HG02981 (cell line): ENCODE measurements around the gene ITPKC.

Experiments used
- ATAC-seq: cut with Tn5 transposase; IDR thresholded peaks from one replicate; pipeline ENCODE4 v1.9.1; 2021; ENCODE audit warnings: mild to moderate bottlenecking, moderate library complexity; ENCODE audit not compliant: unreplicated experiment

The ITPKC gene

DNA sequence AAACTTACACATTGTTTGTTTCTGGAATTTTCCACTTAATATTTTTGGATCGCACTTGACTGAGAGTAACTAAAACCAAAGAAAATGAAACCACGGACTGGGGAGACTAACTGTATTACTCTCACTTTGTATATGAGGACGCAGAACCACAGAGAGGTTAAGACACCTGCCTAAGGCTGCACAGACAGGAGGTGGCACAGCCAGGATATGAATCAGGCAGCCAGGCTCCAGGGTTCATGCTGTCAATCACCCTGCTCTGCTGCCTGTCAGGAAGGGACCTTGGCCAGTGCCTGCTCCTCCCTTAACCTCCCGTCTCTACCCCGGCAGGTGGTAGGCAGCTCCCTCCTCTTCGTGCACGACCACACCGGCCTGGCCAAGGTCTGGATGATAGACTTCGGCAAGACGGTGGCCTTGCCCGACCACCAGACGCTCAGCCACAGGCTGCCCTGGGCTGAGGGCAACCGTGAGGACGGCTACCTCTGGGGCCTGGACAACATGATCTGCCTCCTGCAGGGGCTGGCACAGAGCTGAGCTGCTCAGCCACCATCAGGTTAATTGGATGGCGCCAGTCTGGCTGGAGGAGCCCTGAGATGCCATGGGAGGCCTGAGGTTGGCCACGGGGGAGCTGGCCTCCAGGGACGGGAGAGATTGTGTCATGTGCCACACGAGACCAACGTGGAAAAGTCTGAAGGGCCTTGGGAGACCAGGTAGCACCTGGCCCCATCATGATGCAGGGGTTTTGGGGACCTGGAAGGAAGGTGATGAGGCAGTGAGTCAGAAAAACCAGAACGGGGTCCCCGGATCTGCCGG, 22.3 kb downstream of the ITPKC start:
- ATAC-seq, result no peak

DNA sequence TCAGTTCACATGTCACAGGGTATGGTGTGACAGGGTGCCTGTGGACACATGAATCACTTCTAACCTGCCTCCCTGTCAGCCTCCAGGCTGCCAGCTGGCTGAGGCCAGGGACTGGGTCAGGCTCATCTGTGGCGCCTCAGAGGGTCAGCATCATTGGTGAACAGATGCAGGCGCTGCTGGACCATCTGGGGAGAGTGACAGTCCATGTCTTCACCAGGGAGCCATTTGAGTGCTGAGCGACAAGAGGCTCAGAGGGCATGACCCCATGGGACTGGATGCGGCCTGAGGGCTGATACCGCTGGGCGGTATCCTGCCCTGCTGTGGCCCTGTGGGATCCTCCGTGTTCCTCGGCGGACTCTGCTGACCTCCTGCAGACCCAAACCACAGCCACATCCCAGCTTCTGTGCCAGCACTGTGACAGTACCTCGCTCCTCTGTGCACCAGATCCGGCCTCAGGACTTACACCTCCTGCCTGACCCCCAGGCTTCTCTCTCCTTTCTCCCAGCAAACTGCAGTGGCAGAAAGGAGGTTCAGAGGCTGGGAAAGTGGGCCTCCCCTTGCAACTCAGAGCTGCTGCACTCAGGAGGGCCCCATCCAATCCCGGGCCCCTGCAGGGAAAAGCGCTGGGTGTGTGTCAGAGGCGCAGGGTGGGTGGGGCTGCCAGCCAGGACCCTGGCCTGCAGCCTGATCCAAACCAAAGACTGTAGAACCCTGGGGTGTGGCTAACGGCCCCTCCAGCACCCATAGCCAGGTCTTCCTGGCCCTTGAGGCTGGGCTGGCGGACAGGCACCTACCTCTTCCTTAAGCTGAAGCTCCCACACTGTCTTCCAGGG, 23.2 kb downstream of the ITPKC start:
- no peak for ATAC-seq

DNA sequence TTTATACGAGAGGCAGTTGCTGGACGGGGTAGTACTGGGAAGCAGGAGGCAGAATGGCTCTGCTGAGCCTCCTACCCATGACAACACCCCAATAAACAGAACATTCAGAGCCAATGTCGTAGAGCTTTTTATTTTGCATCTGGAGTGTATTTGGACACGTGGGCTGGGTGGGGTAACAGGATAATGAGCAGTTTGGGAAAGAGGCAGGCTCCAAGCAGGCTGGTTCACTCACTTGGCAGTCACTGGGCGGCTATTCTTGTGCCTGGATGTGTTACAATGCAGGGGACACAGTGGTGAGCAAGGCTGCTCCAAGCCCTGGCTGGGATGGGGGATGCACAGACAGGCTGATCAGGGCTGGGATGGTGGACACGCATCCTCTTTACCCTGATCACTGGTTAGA, 23.8 kb downstream of the ITPKC start:
- no peak for ATAC-seq

DNA sequence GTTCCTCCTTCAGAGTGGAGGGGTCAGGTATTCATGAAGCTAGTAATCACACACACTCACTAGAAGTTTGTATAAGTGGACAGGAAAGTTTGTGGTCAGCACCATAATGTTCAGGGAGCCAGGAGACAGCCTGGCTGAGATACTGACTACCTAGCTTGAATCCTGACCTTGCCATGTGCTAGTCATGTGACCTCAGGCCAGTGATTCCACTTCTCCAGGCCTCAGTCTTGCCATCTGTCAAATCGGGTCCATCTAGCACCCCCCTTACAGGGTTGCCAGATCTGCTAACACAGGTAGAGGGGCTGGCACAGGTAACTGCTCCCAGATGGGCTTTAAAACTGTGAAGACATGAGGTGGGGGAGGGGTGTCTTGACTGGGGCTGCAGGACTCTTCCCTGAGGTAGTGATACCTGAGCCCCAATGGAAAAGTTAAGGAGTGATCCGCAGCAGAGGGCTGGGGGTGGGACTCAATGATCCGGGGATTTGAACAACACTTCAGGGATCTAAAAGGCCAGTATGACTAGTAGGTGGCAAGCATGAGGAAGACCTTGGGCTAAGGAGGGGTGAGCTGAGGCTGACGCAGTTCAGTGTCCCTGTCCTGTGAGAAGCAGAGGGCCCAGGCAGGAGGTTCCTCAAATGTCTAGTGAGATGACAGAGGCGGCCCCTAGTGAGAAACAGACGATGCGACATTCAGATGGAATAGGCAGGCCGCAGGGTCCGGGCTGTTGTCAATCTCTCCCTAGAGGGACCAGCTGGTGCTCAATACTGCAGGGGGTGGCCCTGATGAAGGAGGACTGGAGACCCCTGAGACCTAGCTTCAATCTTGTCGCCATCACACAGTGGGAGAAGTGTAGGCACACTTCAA, 24.8 kb downstream of the ITPKC start:
- ATAC-seq, result no peak

DNA sequence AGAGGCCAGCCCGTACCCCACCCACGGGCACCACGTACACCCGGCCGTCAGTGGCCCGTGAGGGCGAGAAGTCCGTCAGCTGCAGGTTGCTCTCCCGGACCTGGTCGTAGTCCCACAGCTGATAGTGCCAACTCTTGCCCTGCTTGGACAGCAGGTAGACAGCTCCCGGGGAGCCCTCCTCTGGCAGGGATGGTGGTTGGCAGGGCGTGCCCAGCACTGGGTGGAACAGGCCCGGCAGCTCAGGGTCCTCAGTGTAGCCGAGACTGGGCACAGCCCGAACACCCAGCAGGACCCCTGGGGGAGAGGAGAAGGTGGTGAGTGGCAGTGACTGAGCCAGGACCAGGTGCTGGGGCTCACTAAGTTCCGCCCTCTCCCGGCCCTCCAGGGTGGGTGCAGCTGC, 25.6 kb downstream of the ITPKC start:
- ATAC-seq, result no peak

DNA sequence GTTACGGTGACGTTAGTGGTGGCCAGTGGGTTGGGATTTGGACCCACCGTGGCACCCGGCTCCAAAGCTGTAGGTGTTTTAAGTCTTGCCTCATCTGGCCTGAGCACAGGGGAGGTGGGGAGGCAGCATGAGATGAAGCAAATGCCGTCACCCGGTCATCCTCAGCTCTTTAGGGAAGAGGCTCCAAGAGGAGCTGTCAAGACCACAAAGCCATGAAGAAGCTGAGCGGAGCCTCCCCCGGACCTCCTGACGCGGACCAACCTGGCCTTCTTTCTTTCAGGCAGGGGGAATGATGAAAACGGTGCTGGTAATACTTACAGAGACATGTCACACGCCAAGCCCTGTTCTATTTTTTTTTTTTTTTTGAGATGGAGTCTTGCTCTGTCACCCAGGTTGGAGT, 26.0 kb downstream of the ITPKC start:
- ATAC-seq, result no peak

- ATAC-seq, result no peak
Observed at GRCh38 chr19:40743926-40744325, 27.0 kb downstream of the ITPKC start.

GRCh38 chr19:40744554-40745401, 27.9 kb downstream of the ITPKC start:
- ATAC-seq, result no peak

GRCh38 chr19:40745402-40745780, 28.5 kb downstream of the ITPKC start:
- no peak for ATAC-seq

DNA sequence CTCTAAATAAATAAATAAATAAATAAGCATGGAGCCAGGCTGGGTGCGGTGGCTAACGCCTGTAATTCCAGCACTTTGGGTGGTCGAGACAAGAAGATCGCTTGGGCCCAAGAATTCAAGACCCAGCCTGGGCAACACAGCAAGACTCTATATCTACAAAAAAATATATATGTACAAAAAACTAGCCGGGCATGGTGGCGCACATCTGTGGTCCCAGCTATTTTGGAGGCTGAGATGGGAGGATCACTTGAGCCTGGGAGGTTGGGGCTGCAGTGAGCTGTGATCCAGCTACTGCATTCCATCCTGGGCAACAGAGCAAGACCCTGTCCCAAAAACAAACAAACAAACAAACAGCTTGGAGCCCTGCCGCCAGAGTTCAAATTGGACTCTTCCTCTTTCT, 30.6 kb downstream of the ITPKC start:
- ATAC-seq, result no peak

GRCh38 chr19:40750058-40750873, 33.4 kb downstream of the ITPKC start, which contains the start of gene ACTMAP:
ACTMAP (minus strand) TSS chr19:40750477; CDS start chr19:40749803, 674 bp downstream.
- ATAC-seq, result peak; percentile 83

- ATAC-seq, result peak; percentile 50
Observed at GRCh38 chr19:40750874-40751537, 34.1 kb downstream of the ITPKC start, which contains the start of gene SNRPA. SNRPA (plus strand) TSS chr19:40751203; CDS start chr19:40751409, 206 bp downstream.

- no peak for ATAC-seq
Observed at GRCh38 chr19:40752257-40752781, 35.4 kb downstream of the ITPKC start.

- ATAC-seq, result no peak
Observed at GRCh38 chr19:40754611-40755247, 37.8 kb downstream of the ITPKC start.

DNA sequence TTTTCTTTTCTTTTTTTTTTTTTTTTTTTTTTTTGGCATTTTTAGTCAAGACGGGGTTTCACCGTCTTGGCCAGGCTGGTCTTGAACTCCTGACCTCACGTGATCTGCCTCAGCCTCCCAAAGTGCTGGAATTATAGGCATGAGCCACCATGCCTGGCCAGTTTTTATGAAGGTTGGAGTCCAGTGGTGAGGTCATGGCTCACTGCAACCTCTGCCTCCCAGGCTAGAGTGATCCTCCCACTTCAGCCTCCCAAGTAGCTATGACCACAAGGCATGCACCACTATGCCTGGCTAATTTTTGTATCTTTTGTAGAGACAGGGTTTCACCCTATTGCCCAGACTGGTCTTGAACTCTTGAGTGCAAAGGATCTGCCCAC, 38.3 kb downstream of the ITPKC start:
- ATAC-seq, result no peak

GRCh38 chr19:40755791-40756190, 38.9 kb downstream of the ITPKC start:
- ATAC-seq, result no peak

DNA sequence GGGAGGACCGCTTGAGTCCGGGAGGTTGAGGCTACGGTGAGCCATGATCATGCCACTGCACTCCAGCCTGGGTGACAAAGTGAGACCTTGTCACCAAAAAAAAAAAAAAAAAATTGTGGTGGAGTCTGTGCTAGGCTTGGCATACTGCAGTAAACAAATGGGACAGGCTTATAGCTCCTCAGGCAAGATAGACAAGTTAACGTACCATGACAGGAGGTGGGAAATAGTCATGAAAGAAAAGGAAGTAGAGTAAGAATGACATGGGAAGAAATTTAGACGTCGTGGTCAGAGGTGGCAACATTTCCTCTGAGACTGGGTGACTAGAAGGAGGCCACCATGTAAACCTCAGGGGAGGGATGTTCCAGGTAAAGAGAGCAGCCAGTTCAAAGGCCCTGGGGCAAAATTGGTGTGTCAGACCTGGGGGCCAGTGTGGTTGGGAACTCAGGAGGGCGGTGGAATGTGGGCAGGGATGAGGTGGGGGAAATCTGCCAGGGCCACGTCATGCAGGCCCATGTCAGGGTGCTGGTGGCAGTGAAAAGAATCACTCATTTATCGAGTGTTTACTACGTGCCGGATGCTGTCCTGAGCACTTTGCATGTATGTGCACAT, 39.7 kb downstream of the ITPKC start:
- ATAC-seq, result no peak

DNA sequence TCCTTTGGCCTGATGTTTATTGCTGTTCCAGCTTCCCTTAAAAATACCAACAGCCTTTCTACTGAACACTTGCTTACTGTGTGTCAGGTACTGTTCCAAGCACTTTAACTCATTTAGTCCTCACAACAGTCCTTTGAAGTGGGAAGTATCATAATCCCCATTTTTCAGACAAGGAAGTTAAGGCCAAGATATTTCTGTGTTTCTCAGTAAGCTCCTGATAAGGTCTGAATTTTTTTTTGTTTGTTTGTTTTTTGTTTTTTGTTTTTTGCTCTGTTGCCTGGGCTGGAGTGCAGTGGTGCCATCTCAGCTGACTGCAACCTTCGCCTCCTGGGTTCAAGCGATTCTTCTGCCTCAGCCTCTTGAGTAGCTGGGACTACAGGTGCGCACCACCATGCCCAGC, 41.6 kb downstream of the ITPKC start:
- ATAC-seq, result no peak
